HepG2 (cell line): ENCODE results near the gene MYOCOS. TPM values are rescaled to one million over a fixed set of nuclear protein-coding genes. Genes with fewer than 3 reads are reported as not detected.

ENCODE experiments used
- CAMTA2 ChIP-seq: sonication (generic); formaldehyde crosslinking; IDR thresholded peaks from 2 replicates; pipeline ENCODE4 v1.4.0; 2020; ENCODE audit warnings: mild to moderate bottlenecking, missing genetic modification reagents, borderline replicate concordance
- CCAR2 ChIP-seq: fragments of 200-400 bp; formaldehyde crosslinking; optimal IDR thresholded peaks from 2 replicates; pipeline ENCODE3; 2018; ENCODE audit warnings: low read depth, mild to moderate bottlenecking, low read length, moderate library complexity
- CEBPB ChIP-seq: IDR thresholded peaks from 2 replicates; pipeline ENCODE4 v1.6.1; 2011; ENCODE audit warnings: low read depth, low read length, improper control_type of control experiment, borderline replicate concordance
- HMGXB4 ChIP-seq, 2 experiments: sonication (generic) in 1 of 2; formaldehyde crosslinking in 1 of 2; IDR thresholded peaks; 2 replicates each; pipeline versions ENCODE4 v1.4.0 to v1.6.1; 2018 to 2020; ENCODE audit warnings: missing genetic modification reagents in 2 of 2, borderline replicate concordance in 1 of 2, low read depth in 1 of 2, mild to moderate bottlenecking in 1 of 2, missing biosample characterization in 1 of 2
- IRF2 ChIP-seq: IDR thresholded peaks from 2 replicates; pipeline ENCODE4 v1.6.1; 2018; ENCODE audit warnings: missing genetic modification reagents, missing compliant biosample characterization
- KDM5B ChIP-seq: sonication (generic); formaldehyde crosslinking; IDR thresholded peaks from 2 replicates; pipeline ENCODE4 v1.4.0; 2020; ENCODE audit warnings: missing genetic modification reagents, mild to moderate bottlenecking, borderline replicate concordance
- KLF16 ChIP-seq, 2 experiments: sonication (generic) in 1 of 2; formaldehyde crosslinking in 1 of 2; IDR thresholded peaks; 2 replicates each; pipeline versions ENCODE4 v1.6.1 to v1.8.0; 2016 to 2023; ENCODE audit warnings: missing genetic modification reagents in 2 of 2, missing compliant biosample characterization in 1 of 2
- NBN ChIP-seq: fragments of 450-650 bp; conservative IDR thresholded peaks from 2 replicates; pipeline ENCODE4 v1.6.1; 2017
- PLRG1 ChIP-seq: fragments of 450-650 bp; conservative IDR thresholded peaks from 2 replicates; pipeline ENCODE4 v1.6.1; 2016
- RAD21 ChIP-seq: fragments of 450-650 bp; formaldehyde crosslinking; IDR thresholded peaks from 2 replicates; pipeline ENCODE4 v1.5.0; 2020; ENCODE audit warnings: mild to moderate bottlenecking
- REL ChIP-seq: sonication (generic); formaldehyde crosslinking; conservative IDR thresholded peaks from 2 replicates; pipeline ENCODE4 v1.8.0; 2022; ENCODE audit warnings: mild to moderate bottlenecking, missing genetic modification reagents, moderate library complexity
- SALL1 ChIP-seq: sonication (generic); formaldehyde crosslinking; IDR thresholded peaks from 2 replicates; pipeline ENCODE4 v1.8.0; 2022; ENCODE audit warnings: mild to moderate bottlenecking, missing genetic modification reagents
- SMC3 ChIP-seq: IDR thresholded peaks from 2 replicates; pipeline ENCODE4 v1.6.1; 2011; ENCODE audit warnings: low read length, improper control_type of control experiment
- SOX6 ChIP-seq, 2 experiments: fragments of 450-650 bp in 1 of 2; sonication (generic) in 1 of 2; formaldehyde crosslinking in 1 of 2; IDR thresholded peaks; 2 replicates each; pipeline versions ENCODE4 v1.4.0 to v1.6.1; 2017 to 2020; ENCODE audit warnings: antibody characterized with exemption in 1 of 2, mild to moderate bottlenecking in 1 of 2, missing genetic modification reagents in 1 of 2
- THRA ChIP-seq: sonication (generic); formaldehyde crosslinking; IDR thresholded peaks from 2 replicates; pipeline ENCODE4 v1.4.0; 2020; ENCODE audit warnings: missing genetic modification reagents, borderline replicate concordance
- XRCC5 ChIP-seq: fragments of 200-400 bp; formaldehyde crosslinking; optimal IDR thresholded peaks from 2 replicates; pipeline ENCODE3; 2017; ENCODE audit warnings: mild to moderate bottlenecking, low read length
- ZBTB42 ChIP-seq: sonication (generic); formaldehyde crosslinking; IDR thresholded peaks from 2 replicates; pipeline ENCODE4 v1.5.0; 2020; ENCODE audit warnings: mild to moderate bottlenecking, missing genetic modification reagents
- ZFX ChIP-seq: sonication (generic); formaldehyde crosslinking; IDR thresholded peaks from 2 replicates; pipeline ENCODE4 v1.4.0; 2020; ENCODE audit warnings: mild to moderate bottlenecking, low read depth, missing genetic modification reagents, moderate library complexity
- ZMYM3 ChIP-seq: sonication (generic); formaldehyde crosslinking; IDR thresholded peaks from 2 replicates; pipeline ENCODE4 v1.5.1; 2020; ENCODE audit warnings: mild to moderate bottlenecking, missing genetic modification reagents
- ZNF574 ChIP-seq: sonication (generic); formaldehyde crosslinking; IDR thresholded peaks from 2 replicates; pipeline ENCODE4 v1.4.0; 2020; ENCODE audit warnings: missing genetic modification reagents
- polyA plus RNA-seq, 8 experiments: library from polyadenylated mRNA; depleted of rRNA in 3 of 8; stranded (reverse) in 7 of 8; unstranded in 1 of 8; fragments of >200 nt; fragmentation: Illumina TruSeq in 4 of 8; extraction: Trizol in 4 of 8; gene quantifications; 2 replicates each; pipeline versions ENCODE4 v1.2.1 to v1.2.3, GENCODE V29; 2011 to 2016; ENCODE audit warnings: low read depth in 4 of 8, missing spikeins in 1 of 8, mixed read lengths in 1 of 8; ENCODE audit not compliant: insufficient read depth in 1 of 8
- total RNA-seq, 5 experiments: library from RNA; depleted of rRNA; stranded (reverse); fragments of >200 nt; fragmentation: Illumina TruSeq; extraction: Trizol; gene quantifications; 2 replicates each; pipeline ENCODE4 v1.2.3, GENCODE V29; 2016; ENCODE audit warnings: low read depth in 1 of 5

The MYOCOS gene
- total and polyA plus RNA-seq, 2 of the 13 experiments (the other 11 are each of a cell fraction or from before 2014, with no cell fraction given): not detected

- TF ChIP-seq HMGXB4 (CRISPR knock-in tag; IDR thresholded peaks at IDR 0.05; ENCODE audit: borderline replicate concordance in 1 of 2, low read depth in 1 of 2) (peak; percentile 55 to 63; a peak in 2 of 4 replicates), RAD21 (CRISPR knock-in tag) (peak; percentile 85), KDM5B (CRISPR knock-in tag) (peak; percentile 52; the same call in 1 of the 2 replicates), ZNF574 (CRISPR knock-in tag) (peak; percentile 71), CAMTA2 (CRISPR knock-in tag) (no peak), SALL1 (CRISPR knock-in tag) (peak; percentile 58), ZFX (peak; percentile 77), CEBPB (no peak), XRCC5 (peak; percentile 62), THRA (CRISPR knock-in tag) (0 out of 2 replicates have a peak, but pooled peaks have one; percentile 27), NBN (no peak), IRF2 (peak; percentile 49; the same call in 1 of the 2 replicates), SOX6 (IDR thresholded peaks at IDR 0.05) (no peak), SOX6 (CRISPR knock-in tag; IDR thresholded peaks at IDR 0.05) (0 out of 2 replicates have a peak, but pooled peaks have one; percentile 24), SMC3 (peak; percentile 84), CCAR2 (no peak), KLF16 (CRISPR knock-in tag; IDR thresholded peaks at IDR 0.05) (0 out of 4 replicates have a peak, but pooled peaks of 1 of the 2 experiments have one; percentile 21), REL (CRISPR knock-in tag) (no peak), PLRG1 (no peak), ZBTB42 (0 out of 2 replicates have a peak, but pooled peaks have one; percentile 33), ZMYM3 (peak; percentile 93)
Observed at GRCh38 chr1:171644805-171645483, 22.9 kb downstream of the MYOCOS start (continued).
